SU-DHL-6 (cell line): ENCODE results near the gene BRSK2.

ENCODE experiments used
- H2AFZ ChIP-seq: fragments of 200-600 bp; sonication (generic); 2 replicates; pipeline ENCODE4 v1.6.1; 2014; ENCODE audit warnings: low read depth, mild to moderate bottlenecking, moderate library complexity, mixed read lengths, antibody characterized with exemption, low read length; ENCODE audit not compliant: severe bottlenecking
- H3F3A ChIP-seq: fragments of 200-600 bp; shearing (Covaris generic); 2 replicates; pipeline ENCODE4 v1.6.0; 2016; ENCODE audit warnings: antibody characterized with exemption, mild to moderate bottlenecking; ENCODE audit not compliant: insufficient read depth
- H3K27ac ChIP-seq: fragments of 200-600 bp; sonication (generic); 2 replicates; pipeline ENCODE4 v1.5.1; 2016; ENCODE audit warnings: low read depth, mild to moderate bottlenecking, low read length, moderate library complexity, mixed read lengths
- H3K27me3 ChIP-seq: fragments of 200-600 bp; sonication (generic), shearing (Covaris generic); 2 replicates; pipeline ENCODE4 v1.6.0; 2014; ENCODE audit warnings: mild to moderate bottlenecking, low read length
- H3K36me3 ChIP-seq: fragments of 200-600 bp; sonication (generic); 2 replicates; pipeline ENCODE4 v1.6.1; 2014; ENCODE audit warnings: mild to moderate bottlenecking, low read length, mixed read lengths
- H3K4me2 ChIP-seq: fragments of 300-600, 200-600 bp; shearing (Covaris generic), sonication (generic); 2 replicates; pipeline ENCODE4 v1.6.0; 2014; ENCODE audit warnings: low read length, low read depth, mild to moderate bottlenecking; ENCODE audit not compliant: poor library complexity, severe bottlenecking
- H3K4me3 ChIP-seq: fragments of 200-600 bp; sonication (generic); 2 replicates; pipeline ENCODE4 v1.5.1; 2014; ENCODE audit warnings: antibody characterized with exemption, low read length, mild to moderate bottlenecking, mixed read lengths; ENCODE audit not compliant: insufficient read depth, poor library complexity, severe bottlenecking
- H3K79me2 ChIP-seq: fragments of 200-600 bp; sonication (generic); 2 replicates; pipeline ENCODE4 v1.6.1; 2014; ENCODE audit warnings: mild to moderate bottlenecking, low read length, moderate library complexity; ENCODE audit not compliant: insufficient read depth
- H3K9ac ChIP-seq: fragments of 200-600 bp; sonication (generic); 2 replicates; pipeline ENCODE4 v1.7.0; 2014; ENCODE audit warnings: mild to moderate bottlenecking, low read length
- H3K9me2 ChIP-seq: fragments of 200-600 bp; sonication (generic); replicated peaks from 2 replicates; pipeline ENCODE4 v1.6.1; 2014; ENCODE audit warnings: low read length; ENCODE audit not compliant: insufficient read depth
- H3K9me3 ChIP-seq: fragments of 200-600 bp; sonication (generic); 2 replicates; pipeline ENCODE4 v1.6.1; 2014; ENCODE audit warnings: low read length, mixed read lengths; ENCODE audit not compliant: insufficient read depth
- H4K20me1 ChIP-seq: fragments of 200-600 bp; sonication (generic); 2 replicates; pipeline ENCODE4 v1.6.1; 2014; ENCODE audit warnings: low read depth, mild to moderate bottlenecking, antibody characterized with exemption, low read length, moderate library complexity, mixed read lengths
- EZH2phosphoT487 ChIP-seq: fragments of 200-600 bp; sonication (generic), shearing (Covaris generic); conservative IDR thresholded peaks from 2 replicates; pipeline ENCODE4 v1.6.1; 2018; ENCODE audit warnings: mild to moderate bottlenecking, antibody characterized with exemption, low read length, moderate library complexity, mixed read lengths
- TF ChIP-seq, protein P1 (sequence below): fragments of 200-600 bp; sonication (generic); IDR thresholded peaks from one replicate; pipeline ENCODE4 v1.5.1; 2017; ENCODE audit warnings: antibody characterized with exemption, mild to moderate bottlenecking, low read length, moderate library complexity; ENCODE audit not compliant: insufficient read depth, poor library complexity, severe bottlenecking

BRSK2 gene

DNA sequence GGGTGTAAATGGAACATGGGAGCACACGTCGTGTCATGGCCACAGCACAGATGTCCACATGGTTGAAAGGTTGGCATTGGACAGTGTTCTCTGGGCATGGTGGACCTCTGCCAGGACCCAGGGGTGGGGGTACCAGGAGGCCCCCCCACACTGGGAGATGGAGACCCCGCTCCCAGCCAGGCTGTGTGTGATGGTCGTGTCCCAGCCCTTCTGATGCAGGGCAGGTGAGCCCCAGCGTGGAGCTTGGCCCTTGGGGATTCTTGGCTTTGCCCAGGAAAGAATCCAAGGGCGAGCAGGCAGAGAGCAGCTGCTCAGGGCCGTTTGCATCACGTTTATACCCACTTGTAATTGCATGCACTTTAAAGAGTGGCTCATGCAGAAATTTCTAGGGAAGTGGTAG is 22.0 kb upstream of the BRSK2 start:
- Histone ChIP-seq H3K79me2 (no peaks in the 10 kb centered on the region), H3K9me3 (no peaks in the 10 kb centered on the region), H3F3A (no peaks in the 10 kb centered on the region), H3K4me2 (no peak overlapping the region), H3K27me3 (no peaks in the 10 kb centered on the region), H3K9me2 (no peaks in the 10 kb centered on the region), H3K27ac (no peak overlapping the region), H4K20me1 (no peaks in the 10 kb centered on the region), H3K9ac (no peak overlapping the region), H2AFZ (no peak overlapping the region), H3K4me3 (no peak overlapping the region), H3K36me3 (no peaks in the 10 kb centered on the region)
- no peak for TF ChIP-seq EZH2phosphoT487
- TF ChIP-seq, protein P1, sequence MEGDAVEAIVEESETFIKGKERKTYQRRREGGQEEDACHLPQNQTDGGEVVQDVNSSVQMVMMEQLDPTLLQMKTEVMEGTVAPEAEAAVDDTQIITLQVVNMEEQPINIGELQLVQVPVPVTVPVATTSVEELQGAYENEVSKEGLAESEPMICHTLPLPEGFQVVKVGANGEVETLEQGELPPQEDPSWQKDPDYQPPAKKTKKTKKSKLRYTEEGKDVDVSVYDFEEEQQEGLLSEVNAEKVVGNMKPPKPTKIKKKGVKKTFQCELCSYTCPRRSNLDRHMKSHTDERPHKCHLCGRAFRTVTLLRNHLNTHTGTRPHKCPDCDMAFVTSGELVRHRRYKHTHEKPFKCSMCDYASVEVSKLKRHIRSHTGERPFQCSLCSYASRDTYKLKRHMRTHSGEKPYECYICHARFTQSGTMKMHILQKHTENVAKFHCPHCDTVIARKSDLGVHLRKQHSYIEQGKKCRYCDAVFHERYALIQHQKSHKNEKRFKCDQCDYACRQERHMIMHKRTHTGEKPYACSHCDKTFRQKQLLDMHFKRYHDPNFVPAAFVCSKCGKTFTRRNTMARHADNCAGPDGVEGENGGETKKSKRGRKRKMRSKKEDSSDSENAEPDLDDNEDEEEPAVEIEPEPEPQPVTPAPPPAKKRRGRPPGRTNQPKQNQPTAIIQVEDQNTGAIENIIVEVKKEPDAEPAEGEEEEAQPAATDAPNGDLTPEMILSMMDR: no peak

DNA sequence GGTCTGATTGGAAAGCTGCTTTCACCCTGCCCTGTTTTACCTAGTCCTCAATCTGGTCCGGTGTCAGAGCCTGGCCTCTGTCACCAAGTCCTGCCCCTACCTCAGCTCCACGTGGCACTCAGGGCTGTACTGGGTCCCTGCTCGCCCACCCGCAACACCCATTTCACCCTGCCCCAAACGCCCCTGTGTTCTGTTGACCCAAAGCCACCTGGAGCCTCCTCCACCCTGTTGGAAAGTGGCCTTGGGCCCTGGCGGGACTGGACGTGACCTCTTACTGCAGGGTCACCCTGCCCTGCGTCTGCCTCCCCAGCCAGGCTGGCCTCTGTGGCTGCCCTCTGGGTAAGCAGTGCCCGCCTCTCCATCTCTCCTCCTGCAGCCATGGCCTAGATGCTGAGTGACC is 21.5 kb upstream of the BRSK2 start:
- TF ChIP-seq, protein P1: no peak
- no peak for TF ChIP-seq EZH2phosphoT487
- Histone ChIP-seq H4K20me1 (no peaks in the 10 kb centered on the region), H3K27ac (no peak overlapping the region)

DNA sequence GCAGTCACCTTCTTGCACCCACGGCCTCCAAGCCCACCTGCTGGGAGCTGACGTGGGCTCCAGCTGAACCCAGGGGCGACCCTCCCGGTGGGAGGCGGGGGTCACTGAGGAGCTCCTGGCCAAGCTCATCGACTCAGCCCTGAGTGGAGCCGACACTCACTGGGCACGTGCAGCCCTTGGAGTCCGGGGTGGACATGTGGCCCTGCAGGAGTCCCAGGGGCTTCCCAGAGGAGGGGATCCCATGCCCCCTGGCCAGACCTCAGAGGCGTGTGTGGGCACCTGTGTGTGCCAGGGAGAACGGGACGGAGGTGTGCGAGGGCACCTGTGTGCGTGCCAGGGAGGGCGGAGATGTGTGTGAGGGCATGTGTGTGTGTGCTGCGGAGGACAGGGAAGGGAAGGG is 20.8 kb upstream of the BRSK2 start:
- H3K36me3 ChIP-seq: no peaks in the 10 kb centered on the region
- H3K79me2 ChIP-seq: no peaks in the 10 kb centered on the region
- H3K9me2 ChIP-seq: no peaks in the 10 kb centered on the region
- no peak overlapping the region for H3K4me3 ChIP-seq
- no peaks in the 10 kb centered on the region for H3K27me3 ChIP-seq
- H3F3A ChIP-seq: no peaks in the 10 kb centered on the region
- H3K9ac ChIP-seq: no peak overlapping the region
- TF ChIP-seq EZH2phosphoT487: no peak
- TF ChIP-seq, protein P1: no peak
- no peaks in the 10 kb centered on the region for H3K9me3 ChIP-seq
- H4K20me1 ChIP-seq: no peaks in the 10 kb centered on the region
- H2AFZ ChIP-seq: no peak overlapping the region
- H3K4me2 ChIP-seq: no peak overlapping the region
- H3K27ac ChIP-seq: no peak overlapping the region

More for the DNA sequence above, 21.5 kb upstream of the BRSK2 start:
- H3K9ac ChIP-seq: no peak overlapping the region
- no peaks in the 10 kb centered on the region for H3F3A ChIP-seq
- H3K27me3 ChIP-seq: no peaks in the 10 kb centered on the region
- no peaks in the 10 kb centered on the region for H3K9me2 ChIP-seq
- H3K9me3 ChIP-seq: no peaks in the 10 kb centered on the region
- no peak overlapping the region for H2AFZ ChIP-seq
- H3K79me2 ChIP-seq: no peaks in the 10 kb centered on the region
- H3K4me3 ChIP-seq: no peak overlapping the region
- H3K36me3 ChIP-seq: no peaks in the 10 kb centered on the region
- no peak overlapping the region for H3K4me2 ChIP-seq
